AG09319 (cell line): ENCODE results near the gene TMEM45A.

Source experiments
- DNase-seq: peaks from one replicate; pipeline ENCODE4 v3.0.0-alpha.2; 2010; ENCODE audit warnings: low read depth; ENCODE audit errors: extremely low read depth
- TF ChIP-seq, protein P1 (sequence below): IDR thresholded peaks from 2 replicates; pipeline ENCODE4 v1.5.1; 2011; ENCODE audit warnings: low read depth, mild to moderate bottlenecking, inconsistent platforms, low read length, moderate library complexity

The TMEM45A gene

GRCh38 chr3:100456745-100457144 is 35.7 kb upstream of the TMEM45A start:
- no peak for DNase-seq
- TF ChIP-seq, protein P1, sequence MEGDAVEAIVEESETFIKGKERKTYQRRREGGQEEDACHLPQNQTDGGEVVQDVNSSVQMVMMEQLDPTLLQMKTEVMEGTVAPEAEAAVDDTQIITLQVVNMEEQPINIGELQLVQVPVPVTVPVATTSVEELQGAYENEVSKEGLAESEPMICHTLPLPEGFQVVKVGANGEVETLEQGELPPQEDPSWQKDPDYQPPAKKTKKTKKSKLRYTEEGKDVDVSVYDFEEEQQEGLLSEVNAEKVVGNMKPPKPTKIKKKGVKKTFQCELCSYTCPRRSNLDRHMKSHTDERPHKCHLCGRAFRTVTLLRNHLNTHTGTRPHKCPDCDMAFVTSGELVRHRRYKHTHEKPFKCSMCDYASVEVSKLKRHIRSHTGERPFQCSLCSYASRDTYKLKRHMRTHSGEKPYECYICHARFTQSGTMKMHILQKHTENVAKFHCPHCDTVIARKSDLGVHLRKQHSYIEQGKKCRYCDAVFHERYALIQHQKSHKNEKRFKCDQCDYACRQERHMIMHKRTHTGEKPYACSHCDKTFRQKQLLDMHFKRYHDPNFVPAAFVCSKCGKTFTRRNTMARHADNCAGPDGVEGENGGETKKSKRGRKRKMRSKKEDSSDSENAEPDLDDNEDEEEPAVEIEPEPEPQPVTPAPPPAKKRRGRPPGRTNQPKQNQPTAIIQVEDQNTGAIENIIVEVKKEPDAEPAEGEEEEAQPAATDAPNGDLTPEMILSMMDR: no peak

DNA sequence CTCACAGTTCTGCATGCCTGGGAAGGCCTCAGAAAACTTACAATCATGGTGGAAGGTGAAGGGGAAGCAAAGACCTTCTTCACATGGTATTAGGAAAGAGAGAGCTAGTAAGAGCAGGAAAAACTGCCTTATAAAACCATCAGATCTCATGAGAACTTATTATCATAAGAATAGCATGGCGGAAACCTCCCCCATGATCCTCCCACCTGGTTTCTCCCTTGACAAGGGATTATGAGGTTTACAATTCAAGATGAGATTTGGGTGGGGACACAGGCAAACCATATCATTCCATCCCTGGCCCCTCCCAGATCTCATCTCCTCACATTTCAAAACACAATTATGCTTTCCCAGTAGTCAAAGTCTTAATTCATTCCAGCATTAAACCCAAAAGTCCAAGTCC is 34.6 kb upstream of the TMEM45A start:
- TF ChIP-seq, protein P1: no peak
- DNase-seq: no peak

GRCh38 chr3:100458814-100459213 is 33.6 kb upstream of the TMEM45A start:
- DNase-seq: no peak
- TF ChIP-seq, protein P1: no peak

GRCh38 chr3:100463002-100463401 is 29.4 kb upstream of the TMEM45A start:
- TF ChIP-seq, protein P1: peak; percentile 73

DNA sequence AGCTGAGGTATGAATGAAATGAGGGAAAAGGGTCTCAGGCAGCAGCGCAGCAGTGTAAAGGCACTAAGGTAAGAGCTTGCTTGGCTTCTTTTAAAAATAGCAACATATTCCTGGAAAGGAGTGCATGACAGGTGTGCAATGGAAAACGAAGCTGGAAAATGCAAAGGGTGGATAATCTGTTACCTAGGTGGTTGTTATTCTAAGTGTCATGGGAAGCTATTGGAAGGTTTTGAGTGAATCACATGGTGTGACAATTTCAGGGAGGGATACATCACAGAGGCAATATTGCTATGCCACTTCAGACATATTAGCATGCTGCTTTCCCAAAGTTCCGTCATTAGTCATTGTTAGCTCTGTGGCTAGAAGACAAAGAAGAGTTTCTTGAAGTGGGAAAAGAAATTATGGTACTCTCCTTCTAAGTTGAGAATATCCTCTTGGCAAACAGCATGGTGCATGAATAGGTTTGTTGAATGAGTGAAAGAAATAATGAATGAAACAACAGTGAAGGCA is 28.7 kb upstream of the TMEM45A start:
- TF ChIP-seq, protein P1: no peak
- DNase-seq: no peak

More at GRCh38 chr3:100463002-100463401, 29.4 kb upstream of the TMEM45A start:
- DNase-seq: peak; percentile 46

DNA sequence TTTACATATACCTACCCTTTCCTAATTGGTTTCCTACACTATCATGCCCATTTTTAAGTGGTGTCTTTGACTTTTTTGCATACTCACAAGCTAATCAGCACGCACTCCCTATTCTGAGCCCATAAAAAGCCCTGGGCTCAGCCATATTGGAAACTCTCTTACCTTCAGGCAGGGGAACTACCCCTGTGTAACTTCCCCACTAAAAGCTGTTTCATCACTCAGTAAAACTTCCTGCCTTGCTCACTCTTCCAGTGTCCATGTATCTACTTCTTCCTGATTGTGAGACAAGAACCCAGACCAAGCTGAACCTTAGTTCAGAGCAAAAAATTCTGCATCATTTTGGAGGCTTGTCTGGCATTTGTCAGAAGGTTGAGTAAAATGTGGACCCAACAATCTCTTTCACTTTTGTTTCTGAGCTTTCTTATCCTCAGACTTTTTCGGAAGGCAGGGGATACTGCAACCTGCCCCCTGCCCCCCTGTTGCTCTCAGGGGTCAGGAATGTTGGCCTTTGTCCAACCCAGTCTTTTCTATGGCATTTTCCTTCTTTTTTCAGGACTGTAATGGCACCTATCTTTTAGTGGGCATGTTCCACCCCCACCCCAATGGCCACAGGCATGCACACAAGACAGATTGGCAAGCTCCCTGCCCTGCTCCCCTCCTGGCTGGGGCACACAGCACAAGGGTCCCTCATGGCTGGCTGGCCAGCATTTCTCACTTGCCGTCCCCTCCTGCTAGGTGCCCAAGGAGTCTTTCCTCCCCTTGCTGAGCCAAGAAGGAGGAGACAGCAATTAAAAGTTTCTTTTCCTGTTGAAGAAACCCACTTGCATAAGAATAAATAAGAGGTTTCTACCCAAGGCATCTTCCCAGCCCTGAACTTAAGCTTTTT is 26.3 kb upstream of the TMEM45A start:
- TF ChIP-seq, protein P1: no peak
- no peak for DNase-seq

DNA sequence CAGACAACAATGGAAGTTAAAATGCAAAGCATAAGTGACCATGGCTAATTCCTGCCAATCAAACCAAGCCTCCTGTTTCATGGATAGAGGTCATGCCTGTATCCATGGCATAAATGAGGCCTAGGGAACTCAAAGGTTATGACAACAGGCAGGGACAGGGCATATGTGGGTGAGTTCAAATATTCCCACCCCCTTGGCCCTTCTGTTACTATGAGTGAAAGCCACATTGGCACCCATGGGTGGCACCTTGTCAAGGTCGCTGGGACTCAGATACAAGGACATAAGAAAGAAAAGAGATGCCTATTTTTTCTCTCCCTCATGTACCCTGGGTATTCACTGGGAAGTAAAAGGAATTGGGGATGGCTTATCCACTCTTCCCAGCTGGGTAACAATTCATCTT is 25.3 kb upstream of the TMEM45A start:
- TF ChIP-seq, protein P1: no peak
- no peak for DNase-seq
